Lower leg skin (tissue), 3 donors: ENCODE data around the gene CDNF.

Experiments
- CTCF ChIP-seq, 3 donors: fragments of 450-650 bp; IDR thresholded peaks; one replicate each; pipeline ENCODE4 v1.5.1; 2016; ENCODE audit warnings: antibody characterized with exemption in 3 of 3, mild to moderate bottlenecking in 3 of 3, moderate library complexity in 2 of 3
- POLR2A ChIP-seq, 2 donors: fragments of 450-650 bp; IDR thresholded peaks; one replicate each; pipeline ENCODE4 v1.6.1; 2016 to 2017; ENCODE audit warnings: antibody characterized with exemption in 2 of 2, mild to moderate bottlenecking in 1 of 2, moderate library complexity in 1 of 2

- no peak for TF ChIP-seq POLR2A (IDR thresholded peaks at IDR 0.05)
- TF ChIP-seq CTCF (IDR thresholded peaks at IDR 0.05), result no peak
Observed at GRCh38 chr10:14821635-14822375, 16.0 kb downstream of the CDNF start.
